SK-N-DZ (cell line): ENCODE measurements around the gene AGAP3.

Source experiments
- DNase-seq: peaks from one replicate; pipeline ENCODE4 v3.0.0-alpha.2; 2015; ENCODE audit warnings: low spot score

Gene AGAP3

DNA sequence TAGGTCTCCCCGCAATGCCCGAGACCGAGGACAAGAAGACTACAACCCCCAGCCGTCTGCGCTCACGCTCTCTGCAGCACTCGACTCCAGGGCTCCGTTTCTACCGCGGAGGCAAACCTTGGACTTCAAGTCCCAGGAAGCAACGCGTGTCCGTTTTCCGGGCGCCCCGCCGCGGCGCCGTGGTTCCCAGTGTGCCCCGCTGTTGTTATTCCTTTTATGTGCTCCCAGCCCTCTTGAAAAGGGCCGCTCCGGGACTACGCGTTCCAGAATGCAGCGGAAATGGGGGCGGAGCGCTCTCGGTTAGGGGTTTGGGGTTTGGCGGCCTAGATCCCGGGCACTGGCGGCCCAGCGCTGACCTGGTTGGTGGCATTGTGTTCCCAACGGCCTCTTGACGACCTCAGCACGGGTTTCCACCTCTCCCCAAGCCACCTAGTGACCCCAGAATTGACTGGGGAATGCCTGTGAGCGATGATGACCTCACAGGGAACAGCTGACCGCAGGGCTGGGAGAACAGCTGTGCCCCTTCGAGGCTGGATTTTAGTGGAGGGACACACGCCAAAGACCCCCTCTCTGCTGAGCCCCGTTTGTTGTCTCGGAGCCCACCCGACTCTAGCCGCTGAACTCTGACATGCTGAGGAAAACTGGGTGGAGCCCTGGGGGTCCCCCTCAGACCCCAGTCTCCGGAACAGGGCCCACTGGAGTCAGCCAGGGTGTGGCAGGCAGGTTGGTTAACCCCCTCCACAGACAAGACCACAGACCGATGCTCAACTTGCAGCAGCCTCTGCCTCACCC is 28.1 kb upstream of the AGAP3 start:
- DNase-seq: peak; percentile 100

DNA sequence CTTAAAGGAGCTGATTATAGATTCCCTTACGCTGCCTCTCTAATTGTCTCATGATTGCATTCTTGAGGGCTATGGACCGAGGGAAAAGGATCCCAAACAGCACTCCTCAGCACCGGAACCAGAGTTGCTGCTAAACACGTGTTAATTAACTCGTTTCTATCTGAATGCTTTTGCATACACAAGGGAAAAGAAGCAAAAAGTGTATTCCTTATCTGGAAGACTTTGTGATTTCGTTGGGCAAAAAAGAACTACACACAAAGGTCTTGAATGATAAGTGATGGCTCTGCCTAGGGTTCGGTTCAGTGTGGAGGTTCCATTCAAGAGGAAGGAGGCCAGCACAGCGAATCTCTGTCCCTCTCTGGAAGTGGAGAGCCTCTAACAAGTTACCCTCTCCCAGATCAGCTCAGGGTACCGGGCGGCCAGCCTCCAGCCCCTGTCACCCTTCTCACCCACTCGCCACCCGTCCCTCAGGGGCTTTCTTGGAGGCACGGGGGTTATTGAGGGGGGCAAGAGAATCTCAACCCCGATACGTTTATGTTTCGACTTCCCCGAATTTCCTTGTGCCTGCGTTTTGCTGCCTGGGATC is 27.4 kb upstream of the AGAP3 start:
- no peak for DNase-seq

DNA sequence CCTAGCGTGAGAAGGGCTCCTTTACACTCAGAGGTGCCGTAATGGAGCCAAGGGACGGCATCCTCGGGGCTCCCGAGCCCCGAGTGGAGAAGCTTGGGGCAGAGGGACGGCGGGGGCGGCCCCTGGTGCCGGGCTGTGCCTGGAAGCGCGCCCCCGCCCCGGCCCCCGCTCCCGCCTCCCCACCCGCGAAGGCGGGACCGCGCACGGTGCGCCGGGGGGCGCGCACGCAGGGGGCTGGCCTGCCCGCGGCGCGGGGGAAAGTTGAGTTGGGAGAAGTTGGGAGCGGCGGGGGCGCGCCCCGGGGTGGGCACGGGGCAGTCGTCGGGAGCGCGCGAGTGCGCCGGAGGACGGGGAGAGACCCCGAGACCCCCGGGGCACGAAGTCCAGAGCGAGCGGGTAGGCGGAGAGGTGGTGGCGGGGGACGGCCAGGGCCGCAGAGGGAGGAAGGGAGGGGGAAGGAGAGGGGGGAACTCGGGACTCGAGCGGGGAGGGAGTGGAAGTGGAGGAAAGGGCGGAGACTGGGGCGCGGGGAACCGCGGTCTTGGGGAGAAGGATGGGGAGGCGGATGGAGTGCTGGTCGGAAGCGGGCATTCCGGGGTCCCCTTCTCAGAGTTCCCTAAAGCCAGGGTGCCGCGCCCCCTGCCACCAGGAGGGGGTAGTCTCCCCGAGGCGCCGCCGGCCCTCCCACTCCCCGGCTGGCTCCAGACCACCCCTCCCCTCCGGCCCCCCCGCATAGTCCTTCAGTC is 26.7 kb upstream of the AGAP3 start, which contains the start of gene SLC4A2:
Gene SLC4A2, plus strand, starts transcription at position 223 of the 746 bp plus-strand sequence. CDS start 2,399 bp downstream, outside the sequence.
- peak; percentile 70 for DNase-seq

DNA sequence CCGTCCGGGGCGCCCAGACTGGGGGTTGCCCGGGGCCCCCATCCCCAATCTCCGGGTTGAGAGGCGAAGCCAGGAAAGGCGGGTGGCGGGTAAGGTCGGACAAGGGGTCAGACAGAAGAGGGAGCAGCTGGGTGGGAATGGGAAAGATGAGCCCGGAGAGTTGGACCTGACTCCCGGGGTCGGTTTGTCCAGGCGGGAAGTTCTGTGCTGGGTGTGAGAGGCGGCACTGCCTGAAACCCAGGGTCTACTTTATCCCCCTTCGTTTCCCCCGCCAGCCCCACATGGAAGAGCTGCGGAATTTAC is 26.2 kb upstream of the AGAP3 start:
- DNase-seq: no peak

DNA sequence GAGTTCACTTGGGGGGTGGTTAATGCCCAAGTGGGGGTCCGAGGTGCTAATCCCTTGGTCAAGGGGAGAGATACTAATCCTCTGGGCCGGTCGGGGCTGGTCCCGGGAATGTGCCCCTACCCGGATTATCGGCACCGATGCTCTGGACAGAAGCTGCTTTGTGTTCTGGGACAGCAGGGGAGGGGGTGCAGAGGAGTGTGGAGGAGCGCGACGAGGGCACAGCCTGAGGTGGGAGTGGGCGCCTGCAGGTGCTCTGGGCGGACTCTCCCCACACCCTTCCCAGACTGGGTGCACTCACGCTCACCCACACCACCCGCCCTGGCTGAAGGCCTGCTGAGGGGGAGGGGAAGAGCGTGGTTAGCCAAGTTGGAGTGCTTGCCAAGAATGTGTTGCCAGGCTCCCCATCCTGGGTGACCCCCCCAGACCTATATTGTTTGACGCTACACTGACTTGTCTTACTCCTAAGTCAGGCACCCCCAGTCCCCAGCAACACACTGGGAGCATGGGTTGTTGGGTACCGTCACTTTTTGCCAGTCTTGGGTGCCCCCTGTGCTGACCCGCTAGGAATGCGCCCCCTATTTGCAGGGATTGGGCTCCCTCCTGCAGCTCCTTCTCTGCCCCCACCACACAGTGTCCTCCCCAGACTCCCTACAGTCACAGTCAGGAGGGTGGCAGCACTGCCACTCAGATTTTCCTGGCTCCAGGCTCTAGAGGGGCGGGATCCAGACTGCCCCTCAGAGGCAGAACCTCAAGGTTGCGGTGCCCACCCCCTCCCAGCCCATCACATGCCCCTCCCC is 25.7 kb upstream of the AGAP3 start:
- no peak for DNase-seq

DNA sequence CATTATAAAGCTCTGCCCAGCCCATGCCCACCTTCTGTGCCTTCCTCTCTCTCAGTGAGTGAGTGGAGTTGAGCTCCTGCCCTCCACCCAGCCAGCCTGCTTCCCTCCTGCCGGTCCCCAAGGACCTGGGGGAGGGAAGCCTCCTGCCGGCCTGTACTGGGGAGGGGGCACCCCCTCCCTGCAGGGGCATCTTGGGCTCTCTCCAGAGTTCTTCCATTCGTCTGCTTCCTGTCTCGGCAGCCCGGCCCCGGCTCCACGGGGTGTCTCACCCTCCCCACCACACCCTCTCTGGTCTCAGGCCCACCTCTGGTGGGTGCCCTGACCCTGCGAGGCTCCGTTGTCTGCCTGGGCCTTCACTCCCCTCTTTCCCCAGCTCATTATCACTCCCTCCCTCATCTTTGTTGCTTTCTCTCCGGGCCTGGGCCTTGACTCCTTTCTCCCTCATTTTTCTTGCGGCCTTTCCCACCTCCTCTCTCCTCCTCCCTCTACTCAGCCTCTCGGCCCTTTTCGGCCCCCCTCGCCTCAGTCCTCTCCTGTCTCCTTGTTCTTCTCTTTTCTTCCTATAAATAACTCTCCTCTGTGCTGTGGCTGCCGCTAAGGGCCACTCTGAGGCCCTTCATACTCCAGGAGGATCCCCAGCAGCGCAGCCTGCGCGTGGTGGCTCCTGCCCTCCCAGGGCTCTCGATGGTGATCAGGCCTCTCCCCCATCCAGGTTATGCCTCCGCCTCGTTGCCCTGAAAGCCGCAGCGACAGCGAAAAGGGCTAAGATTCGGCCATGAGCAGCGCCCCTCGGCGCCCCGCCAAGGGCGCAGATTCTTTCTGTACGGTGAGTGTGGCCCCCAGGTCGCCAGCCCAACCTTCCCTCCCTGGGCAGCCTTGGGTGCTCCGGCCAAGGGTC is 24.8 kb upstream of the AGAP3 start:
- no peak for DNase-seq

DNA sequence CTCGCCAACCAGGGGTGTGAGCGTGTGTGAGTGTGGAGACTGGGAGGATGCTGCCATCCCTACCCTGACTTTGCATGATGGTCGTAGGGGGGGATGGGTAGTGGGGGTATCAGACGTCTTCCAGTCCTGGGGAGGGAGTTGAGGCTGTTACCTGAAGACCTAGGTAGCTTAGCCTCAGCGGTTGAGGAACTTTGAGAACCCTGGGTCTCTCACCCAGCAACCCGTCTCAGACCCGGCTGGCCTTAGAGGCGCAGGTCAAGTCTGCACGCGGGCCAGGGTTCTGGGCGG is 24.2 kb upstream of the AGAP3 start:
- no peak for DNase-seq

DNA sequence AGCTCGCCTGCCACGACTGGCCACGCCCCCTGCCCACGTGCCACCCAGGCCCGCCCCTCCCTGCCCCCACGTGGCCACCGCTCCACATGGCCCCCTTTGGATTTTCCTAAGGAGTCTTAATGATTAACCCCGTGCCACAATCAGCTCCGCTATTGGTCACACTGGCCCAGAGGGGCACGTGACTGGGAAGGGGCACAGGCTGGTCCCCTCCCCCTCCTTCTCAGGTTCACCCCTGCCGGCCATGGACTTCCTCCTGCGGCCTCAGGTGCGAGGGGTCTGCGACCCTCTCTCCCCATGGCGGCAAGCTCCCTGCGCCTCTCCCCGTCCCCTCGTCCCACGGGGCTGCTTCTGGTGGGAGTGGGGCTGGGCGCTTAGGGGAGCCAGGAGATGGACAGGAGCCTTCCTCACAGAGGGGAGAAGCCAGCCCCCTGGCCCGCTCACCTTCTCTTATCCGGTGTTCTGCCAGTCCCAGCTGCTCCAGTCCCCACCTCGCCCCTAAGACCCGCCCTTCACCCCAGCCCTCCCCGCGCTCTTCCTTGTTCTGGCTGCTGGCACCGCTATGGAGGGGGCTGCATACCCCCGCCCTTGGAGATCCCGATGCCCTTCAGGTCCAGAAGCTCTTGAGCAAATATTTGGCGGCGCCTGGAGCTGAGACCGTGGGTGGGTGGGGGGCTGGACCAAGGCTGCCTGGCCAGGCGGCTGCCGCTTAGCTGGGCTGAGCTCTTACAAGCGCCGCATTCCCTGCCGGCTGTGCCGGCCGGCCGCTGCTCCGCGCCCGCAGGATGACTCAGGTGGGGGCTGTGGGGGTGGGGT is 23.7 kb upstream of the AGAP3 start:
- peak; percentile 90 for DNase-seq

DNA sequence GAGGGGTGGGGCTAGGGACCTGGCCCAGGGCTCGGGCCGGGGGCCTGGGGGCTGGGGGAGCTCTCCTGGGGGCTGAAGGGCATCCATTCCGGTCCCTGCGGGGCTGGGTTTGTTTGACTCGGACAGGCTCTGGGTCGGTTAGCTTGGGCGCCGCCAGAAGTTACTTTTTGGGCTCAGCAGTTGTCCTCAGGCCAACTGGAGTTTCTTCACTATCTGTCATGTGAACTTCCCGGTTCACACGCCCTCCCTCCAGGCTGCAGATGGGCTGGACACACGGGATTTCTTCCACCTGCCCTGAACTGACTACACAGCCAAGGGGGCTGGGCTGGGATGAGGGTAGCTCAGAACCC is 23.1 kb upstream of the AGAP3 start:
- DNase-seq: no peak

DNA sequence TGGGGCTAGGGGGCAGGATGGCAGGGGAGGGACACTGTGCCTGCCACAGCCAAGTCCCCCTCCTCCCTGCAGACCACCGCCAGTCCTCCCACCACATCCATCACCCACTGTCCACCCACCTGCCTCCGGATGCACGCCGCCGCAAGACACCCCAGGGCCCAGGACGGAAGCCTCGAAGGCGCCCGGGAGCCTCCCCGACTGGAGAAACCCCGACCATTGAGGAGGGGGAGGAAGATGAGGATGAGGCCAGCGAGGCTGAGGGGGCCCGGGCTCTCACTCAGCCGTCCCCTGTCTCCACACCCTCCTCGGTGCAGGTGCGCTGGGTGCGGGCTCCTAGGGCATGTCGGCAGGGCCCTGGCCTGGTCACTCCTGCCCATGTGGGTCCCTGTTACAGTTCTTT is 21.8 kb upstream of the AGAP3 start:
- no peak for DNase-seq

DNA sequence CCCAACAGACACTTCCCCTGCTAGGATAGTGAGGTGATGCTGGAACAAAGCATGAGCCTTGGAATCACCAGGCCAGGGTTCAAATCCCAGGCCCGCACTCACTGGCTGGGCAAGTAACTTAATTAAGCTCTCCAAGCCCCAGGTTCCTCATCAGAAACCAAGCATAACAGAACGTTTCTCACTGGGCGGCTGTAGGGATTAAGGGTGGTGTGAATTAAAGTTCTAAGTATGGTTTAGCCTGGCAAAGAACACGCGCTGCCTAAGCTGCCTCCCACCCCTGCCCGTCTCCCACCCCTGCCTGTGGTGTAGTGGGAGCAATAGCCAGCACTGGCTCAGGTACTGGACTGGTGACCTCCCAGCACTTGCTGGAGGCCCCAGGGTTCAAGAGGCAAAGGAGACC is 21.3 kb upstream of the AGAP3 start:
- no peak for DNase-seq

DNA sequence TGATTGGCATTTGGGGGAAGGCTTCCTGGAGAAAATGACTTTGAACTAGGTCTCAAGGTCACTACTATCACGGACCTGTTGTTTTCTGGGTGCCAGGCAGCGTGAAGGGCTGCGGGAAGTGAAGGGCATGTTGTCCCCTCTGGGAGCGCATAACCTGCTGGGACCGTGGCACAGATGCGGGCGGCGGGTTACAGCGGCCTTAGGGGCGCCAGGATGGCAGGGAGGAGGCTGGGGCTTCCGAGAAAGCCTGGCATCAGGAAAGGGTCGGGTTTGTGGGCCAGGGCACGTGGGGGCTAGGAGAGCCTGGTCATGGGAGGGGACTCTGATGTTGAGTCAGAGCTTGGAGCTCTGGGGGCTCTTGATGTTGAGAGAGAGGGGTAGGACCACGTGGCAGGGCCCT is 20.8 kb upstream of the AGAP3 start:
- no peak for DNase-seq

DNA sequence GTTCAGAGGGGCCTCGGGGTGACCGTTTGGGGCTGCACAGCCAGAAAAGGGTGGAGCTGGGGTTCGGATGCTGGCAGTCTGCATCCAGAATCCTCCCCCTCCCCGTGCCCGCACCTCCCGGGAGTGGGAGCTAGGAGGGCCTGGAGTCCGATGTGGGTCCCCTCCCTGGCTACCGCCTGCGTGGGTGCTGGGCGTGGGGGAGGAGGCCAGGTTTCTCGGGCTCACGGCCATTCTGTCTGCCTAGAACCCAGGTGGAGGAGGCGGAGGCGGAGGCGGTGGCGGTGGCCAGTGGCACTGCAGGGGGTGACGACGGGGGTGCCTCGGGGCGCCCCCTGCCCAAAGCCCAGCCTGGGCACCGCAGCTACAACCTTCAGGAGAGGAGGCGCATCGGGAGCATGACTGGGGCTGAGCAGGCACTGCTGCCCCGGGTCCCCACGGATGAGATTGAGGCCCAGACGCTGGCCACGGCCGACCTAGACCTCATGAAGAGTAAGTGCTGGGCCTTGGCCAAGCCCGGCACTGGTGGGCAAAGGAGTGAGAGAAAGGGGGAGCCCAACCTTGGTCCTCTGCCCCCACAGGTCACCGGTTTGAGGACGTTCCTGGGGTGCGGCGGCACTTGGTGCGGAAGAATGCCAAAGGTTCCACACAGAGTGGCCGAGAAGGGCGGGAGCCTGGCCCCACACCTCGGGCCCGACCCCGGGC is 19.9 kb upstream of the AGAP3 start:
- DNase-seq: no peak

DNA sequence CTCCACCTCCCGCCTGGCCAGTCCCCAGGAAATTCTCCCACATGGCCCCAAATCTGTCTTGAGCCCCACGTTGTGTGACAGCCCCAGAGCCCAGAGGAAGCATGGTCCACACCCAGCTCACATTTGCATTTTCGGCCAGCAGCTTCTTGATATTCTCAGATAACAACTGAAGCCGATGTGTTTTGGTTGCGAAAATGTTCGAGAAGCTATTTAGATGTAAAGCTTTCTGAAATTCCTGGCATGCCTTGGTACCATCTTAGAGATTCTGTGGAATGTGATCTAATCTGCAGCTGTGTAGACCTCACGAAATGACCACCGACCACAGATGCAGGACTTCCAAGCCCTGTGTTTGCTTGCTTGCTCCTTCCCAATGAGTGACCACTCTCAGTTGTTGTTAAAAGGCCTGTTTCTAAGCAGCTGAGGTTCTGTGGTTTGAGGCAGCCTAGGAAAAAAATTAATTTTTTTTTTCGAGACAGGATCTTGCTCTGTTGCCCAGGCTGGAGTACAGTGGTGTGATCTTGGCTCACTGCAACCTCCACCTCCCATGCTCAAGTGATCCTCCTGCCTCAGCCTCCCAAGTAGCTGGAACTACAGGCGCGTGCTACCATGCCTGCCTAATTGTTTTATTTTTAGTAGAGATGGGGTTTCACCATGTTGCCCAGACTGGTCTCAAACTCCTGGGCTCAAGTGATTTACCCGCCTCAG is 18.1 kb upstream of the AGAP3 start:
- no peak for DNase-seq

DNA sequence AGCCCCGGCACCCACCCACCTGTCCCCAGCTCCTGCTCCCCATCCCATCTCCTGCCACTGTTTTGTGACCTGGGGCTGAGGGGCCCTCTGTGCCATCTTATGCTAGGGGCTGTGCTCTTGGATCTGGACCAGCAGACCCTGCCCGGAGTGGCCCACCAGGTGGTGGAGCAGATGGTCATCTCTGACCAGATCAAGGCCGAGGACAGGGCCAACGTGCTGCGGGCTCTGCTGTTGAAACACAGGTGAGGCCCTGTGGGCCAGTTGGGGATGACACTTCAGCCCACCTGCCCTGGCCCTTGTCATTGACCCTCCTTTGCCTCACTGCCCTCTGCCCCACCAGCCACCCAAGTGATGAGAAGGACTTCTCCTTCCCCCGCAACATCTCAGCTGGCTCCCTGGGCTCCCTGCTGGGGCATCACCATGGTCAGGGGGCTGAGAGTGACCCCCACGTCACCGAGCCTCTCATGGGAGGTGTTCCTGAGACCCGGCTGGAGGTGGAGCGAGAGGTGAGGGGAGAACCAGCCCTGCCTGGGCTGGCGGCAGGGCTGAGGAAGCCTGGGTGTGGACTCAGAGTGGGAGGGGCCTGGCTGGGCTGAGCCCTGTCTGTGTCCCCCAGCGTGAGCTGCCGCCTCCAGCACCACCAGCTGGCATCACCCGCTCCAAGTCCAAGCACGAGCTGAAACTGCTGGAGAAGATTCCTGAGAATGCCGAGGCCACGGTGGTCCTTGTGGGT is 16.3 kb upstream of the AGAP3 start:
- no peak for DNase-seq

DNA sequence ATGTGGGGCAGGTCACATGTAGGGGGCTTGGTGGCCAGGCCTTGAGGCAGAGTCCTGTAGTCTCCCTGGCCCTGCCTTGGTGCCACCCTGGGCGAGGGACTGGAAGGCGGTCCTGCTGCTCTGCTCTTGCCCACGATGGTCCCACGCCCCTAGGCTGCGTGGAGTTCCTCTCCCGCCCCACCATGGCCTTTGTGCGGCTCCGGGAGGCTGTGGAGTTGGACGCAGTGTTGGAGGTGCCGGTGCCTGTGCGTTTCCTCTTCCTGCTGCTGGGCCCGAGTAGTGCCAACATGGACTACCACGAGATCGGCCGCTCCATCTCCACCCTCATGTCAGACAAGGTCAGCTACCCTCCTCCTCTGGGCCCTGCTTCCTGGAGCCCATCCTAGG is 15.7 kb upstream of the AGAP3 start:
- DNase-seq: no peak

DNA sequence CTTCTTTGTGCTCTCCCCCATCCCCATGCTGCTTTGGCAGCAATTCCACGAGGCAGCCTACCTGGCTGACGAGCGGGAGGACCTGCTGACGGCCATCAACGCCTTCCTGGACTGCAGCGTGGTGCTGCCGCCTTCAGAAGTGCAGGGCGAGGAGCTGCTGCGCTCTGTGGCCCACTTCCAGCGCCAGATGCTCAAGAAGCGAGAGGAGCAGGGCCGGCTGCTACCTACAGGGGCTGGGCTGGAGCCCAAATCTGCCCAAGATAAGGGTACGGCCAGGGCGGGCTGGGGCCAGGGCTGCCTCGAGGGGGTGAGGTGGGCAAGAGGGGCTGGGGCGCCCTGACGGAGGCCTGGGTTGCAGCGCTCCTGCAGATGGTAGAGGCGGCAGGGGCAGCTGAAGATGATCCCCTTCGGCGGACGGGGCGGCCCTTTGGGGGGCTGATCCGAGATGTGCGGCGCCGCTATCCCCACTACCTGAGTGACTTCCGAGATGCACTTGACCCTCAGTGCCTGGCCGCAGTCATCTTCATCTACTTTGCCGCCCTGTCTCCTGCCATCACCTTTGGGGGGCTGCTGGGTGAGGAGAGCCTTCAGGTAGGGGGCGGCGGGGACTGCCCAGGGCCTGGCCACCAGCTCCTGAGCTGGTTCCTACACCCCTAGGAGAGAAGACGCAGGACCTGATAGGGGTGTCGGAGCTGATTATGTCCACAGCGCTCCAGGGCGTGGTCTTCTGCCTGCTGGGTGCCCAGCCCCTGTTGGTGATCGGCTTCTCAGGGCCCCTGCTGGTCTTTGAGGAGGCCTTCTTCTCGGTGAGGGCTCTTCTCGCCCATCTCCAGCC is 15.0 kb upstream of the AGAP3 start:
- DNase-seq: no peak

DNA sequence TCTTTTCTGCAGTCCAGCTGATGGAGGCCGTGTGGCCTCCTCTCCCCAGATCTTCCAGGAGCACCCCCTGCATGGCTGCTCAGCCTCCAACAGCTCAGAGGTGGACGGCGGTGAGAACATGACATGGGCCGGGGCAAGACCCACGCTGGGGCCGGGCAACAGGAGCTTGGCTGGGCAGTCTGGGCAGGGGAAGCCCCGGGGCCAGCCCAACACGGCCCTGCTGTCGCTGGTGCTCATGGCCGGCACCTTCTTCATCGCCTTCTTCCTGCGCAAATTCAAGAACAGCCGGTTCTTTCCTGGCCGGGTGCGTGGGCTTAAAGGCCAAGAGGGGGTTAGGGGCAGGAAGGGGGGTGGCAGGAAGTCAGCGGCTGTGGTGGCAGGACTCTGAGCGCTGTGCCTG is 12.3 kb upstream of the AGAP3 start:
- DNase-seq: no peak
